A549 (cell line): ENCODE data around the gene NCAPH2.

Experiments
- BHLHE40 ChIP-seq: IDR thresholded peaks from 2 replicates; pipeline ENCODE4 v1.6.1; 2012; ENCODE audit warnings: low read depth, low read length, inconsistent platforms
- CHD2 ChIP-seq: fragments of 150-350 bp; IDR thresholded peaks from 2 replicates; pipeline ENCODE4 v1.6.1; 2014; ENCODE audit warnings: low read length; ENCODE audit not compliant: partially characterized antibody
- CTCF ChIP-seq: fragments of >200 bp; sonication (Bioruptor Twin); formaldehyde crosslinking; IDR thresholded peaks from 3 replicates; pipeline ENCODE4 v1.5.1; 2016
- EHF ChIP-seq: fragments of 250-450 bp; sonication (Bioruptor Pico); IDR thresholded peaks from 2 replicates; pipeline ENCODE4 v1.5.0; 2020; ENCODE audit warnings: mild to moderate bottlenecking
- KDM1A ChIP-seq: fragments of 200-600 bp; sonication (generic); IDR thresholded peaks from 2 replicates; pipeline ENCODE4 v1.6.1; 2016; ENCODE audit warnings: low read depth, mild to moderate bottlenecking
- NPAS2 ChIP-seq: fragments of 250-450 bp; sonication (Bioruptor Pico); IDR thresholded peaks from 2 replicates; pipeline ENCODE4 v1.8.0; 2022; ENCODE audit warnings: mild to moderate bottlenecking, moderate library complexity, borderline replicate concordance
- NR3C1 ChIP-seq: fragments of >200 bp; sonication (Bioruptor Twin); formaldehyde crosslinking; IDR thresholded peaks from 3 replicates; pipeline ENCODE4 v1.6.1; 2017

GRCh38 chr22:50465066-50465930 lies 42.7 kb upstream of the NCAPH2 start:
- TF ChIP-seq CTCF (no peak), NR3C1 (no peak), CHD2 (no peak), KDM1A (no peak), EHF (CRISPR knock-in tag) (no peak), NPAS2 (no peak), BHLHE40 (no peak)
